HG02571 (cell line): ENCODE measurements around the gene OSBPL6.
"Not testable (repeated sequence)": the region's sequence is repeated elsewhere in the genome, so short reads cannot be mapped to it uniquely, and the experiment has no call there.

Source experiments
- ATAC-seq: cut with Tn5 transposase; IDR thresholded peaks from one replicate; pipeline ENCODE4 v1.9.1; 2021; ENCODE audit warnings: mild to moderate bottlenecking, moderate library complexity; ENCODE audit not compliant: unreplicated experiment

Gene OSBPL6

DNA sequence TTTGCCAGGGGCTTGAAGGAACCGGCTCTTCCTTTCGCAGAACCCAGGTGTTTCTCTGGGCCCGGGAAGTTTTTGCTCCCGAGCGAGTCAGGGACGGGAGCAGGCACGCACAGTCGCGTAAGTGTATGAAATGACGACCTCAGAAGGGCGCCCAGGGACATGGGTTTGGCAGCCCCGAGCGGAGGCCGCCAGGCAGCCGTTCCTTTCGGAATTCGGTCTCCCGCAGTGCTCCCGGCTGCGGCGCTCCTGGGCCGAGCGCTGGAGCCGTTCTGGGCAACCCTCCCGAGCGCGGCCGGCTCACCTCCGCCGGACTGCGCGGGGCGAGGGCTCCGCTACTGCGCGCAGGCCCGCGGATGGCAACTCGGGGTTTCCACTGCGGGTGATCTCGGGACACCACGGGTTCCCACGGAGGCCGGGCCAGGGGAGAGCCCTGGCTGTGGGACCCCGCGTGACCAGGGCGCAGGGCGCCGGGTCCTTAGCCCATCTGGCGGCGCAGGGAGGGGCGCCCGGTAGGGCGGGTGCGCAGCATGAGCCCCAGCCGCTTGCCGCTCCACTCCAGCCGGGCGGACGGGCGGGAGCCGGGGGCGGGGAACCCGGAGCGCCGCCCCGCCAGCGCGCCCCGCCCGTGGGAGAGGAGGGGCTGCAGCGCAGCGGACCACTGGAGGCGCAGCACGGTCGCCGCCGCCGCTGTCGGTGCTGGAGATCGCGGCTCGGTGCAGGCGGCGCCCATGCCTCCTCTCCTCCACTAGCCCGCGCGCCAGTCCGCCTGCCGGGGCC lies at the start of gene OSBPL6:
Gene OSBPL6, plus strand, starts transcription at position 690 of the 777 bp plus-strand sequence. CDS start 111,673 bp downstream, outside the sequence.
- peak; percentile 86 for ATAC-seq

- no peak for ATAC-seq
These were observed 42.3 kb upstream of the OSBPL6 start for GRCh38 chr2:178152033-178152432.

GRCh38 chr2:178152542-178152941 lies 41.8 kb upstream of the OSBPL6 start:
- no peak for ATAC-seq

GRCh38 chr2:178152977-178153376 lies 41.3 kb upstream of the OSBPL6 start:
- no peak for ATAC-seq

- ATAC-seq: not testable (repeated sequence)
These were observed 40.4 kb upstream of the OSBPL6 start for GRCh38 chr2:178153878-178154277.

- ATAC-seq: no peak
These were observed 38.8 kb upstream of the OSBPL6 start for GRCh38 chr2:178155524-178155923.

DNA sequence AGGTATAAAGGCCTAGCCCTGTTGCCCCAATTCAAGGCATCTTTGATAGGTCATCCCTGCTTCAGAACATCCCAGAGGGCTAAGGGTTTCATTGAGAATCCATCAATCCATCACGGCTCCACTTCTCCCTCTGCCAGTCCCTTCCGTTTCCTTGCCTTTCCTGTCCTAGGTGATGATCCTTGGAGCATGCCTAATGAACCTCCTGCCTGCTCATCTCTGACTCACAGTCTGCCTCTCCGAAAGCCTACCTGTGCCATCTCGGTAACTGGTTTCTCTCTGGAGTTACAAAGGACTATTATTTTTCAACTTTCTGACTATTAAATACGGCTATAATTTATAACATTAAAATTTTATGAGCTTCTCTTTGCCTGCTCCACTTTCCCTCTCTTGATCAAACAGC lies 36.7 kb upstream of the OSBPL6 start:
- ATAC-seq: no peak

DNA sequence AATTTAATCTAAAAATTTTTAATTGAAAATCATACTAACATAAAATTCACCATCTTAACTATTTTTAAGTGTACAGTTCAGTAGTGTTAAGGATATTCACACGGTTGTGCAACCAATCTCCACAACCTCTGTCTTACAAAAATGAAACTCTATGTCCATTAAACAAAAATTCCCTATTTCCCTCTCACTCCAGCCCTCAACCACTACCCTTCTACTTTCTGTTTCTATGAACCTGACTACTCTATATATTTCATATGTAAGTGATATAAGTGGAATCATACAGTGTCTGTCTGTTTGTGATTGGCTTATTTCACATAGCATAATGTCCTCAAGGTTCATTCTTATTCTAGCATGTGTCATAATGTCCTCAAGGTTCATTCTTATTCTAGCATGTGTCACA lies 34.3 kb upstream of the OSBPL6 start:
- no peak for ATAC-seq

GRCh38 chr2:178160601-178161000 lies 33.7 kb upstream of the OSBPL6 start:
- ATAC-seq: no peak

GRCh38 chr2:178163395-178163794 lies 30.9 kb upstream of the OSBPL6 start:
- ATAC-seq: no peak

DNA sequence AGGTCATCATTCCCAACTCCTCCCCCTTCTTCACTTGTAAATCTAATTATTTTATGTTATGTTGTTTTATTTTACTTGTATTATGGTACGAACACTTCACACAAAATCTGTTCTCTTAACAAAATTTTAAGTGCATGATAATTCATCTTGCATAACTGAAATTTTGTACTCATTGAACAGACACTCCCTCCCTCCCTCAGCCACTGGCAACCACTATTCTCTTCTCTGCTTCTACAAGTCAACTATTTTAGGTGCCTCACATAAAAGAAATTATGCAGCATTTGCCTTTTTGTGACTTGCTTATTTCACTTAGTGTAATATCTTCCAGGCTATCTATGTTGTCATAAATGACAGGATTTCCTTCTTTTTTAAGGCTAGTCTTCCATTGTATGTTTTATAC lies 30.4 kb upstream of the OSBPL6 start:
- ATAC-seq: no peak

GRCh38 chr2:178173657-178174056 lies 20.7 kb upstream of the OSBPL6 start:
- no peak for ATAC-seq

- ATAC-seq: no peak
These were observed 17.1 kb upstream of the OSBPL6 start for GRCh38 chr2:178177066-178177679.

DNA sequence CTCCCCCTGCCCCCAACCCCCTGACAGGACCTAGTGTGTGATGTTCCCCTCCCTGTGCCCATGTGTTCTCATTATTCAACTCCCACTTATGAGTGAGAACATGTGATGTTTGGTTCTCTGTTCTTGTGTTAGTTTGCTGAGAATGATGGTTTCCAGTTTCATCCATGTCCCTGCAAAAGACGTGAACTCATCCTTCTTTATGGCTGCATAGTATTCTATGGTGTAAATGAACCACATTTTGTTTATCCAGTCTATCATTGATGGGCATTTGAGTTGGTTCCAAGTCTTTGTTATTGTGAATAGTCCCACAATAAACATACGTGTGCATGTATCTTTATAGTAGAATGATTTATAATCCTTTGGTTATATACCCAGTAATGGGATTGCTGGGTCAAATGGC lies 13.7 kb upstream of the OSBPL6 start:
- not testable (repeated sequence) for ATAC-seq

- ATAC-seq: no peak
These were observed 6.5 kb upstream of the OSBPL6 start for GRCh38 chr2:178187861-178188260.

GRCh38 chr2:178188466-178188865 lies 5.8 kb upstream of the OSBPL6 start:
- no peak for ATAC-seq

- ATAC-seq: no peak
These were observed 3.3 kb upstream of the OSBPL6 start for GRCh38 chr2:178191004-178191508.

- no peak for ATAC-seq
These were observed 2.8 kb upstream of the OSBPL6 start for GRCh38 chr2:178191511-178191910.

GRCh38 chr2:178193496-178193822 lies 853 bp upstream of the OSBPL6 start:
- no peak for ATAC-seq

- ATAC-seq: no peak
These were observed 483 bp downstream of the OSBPL6 start for GRCh38 chr2:178194600-178195389.

- no peak for ATAC-seq
These were observed 1.3 kb downstream of the OSBPL6 start for GRCh38 chr2:178195390-178196166.
